H1 (cell line): ENCODE results near the gene PSMB1. TPM values are rescaled to one million over a fixed set of nuclear protein-coding genes. Genes with fewer than 3 reads are reported as not detected.

Experiments
- CTCF ChIA-PET: fragments of 300-600 bp; sonication (Branson Sonifier 250); formaldehyde crosslinking; loops from one replicate; lab custom pipeline; 2021; ENCODE audit not compliant: partially characterized antibody; lab: Charles Lee
- POLR2A ChIA-PET: fragments of 300-600 bp; sonication (Branson Sonifier 250); formaldehyde crosslinking; loops from one replicate; lab custom pipeline; 2021; ENCODE audit warnings: inconsistent platforms; ENCODE audit not compliant: partially characterized antibody; lab: Charles Lee
- DNase-seq, 2 experiments: peaks; one replicate each; pipeline versions ENCODE4 v3.0.0 to v3.0.0-alpha.2; 2010 to 2022; ENCODE audit warnings: low spot score in 2 of 2, low read depth in 1 of 2, mixed read lengths in 1 of 2
- FAIRE-seq: peaks from 2 replicates; lab custom pipeline; 2011; peaks lifted over from hg19 to GRCh38; lab: Jason Lieb, UNC
- H2AFZ ChIP-seq: 2 replicates; pipeline ENCODE4 v1.8.1; 2012; ENCODE audit warnings: low read length, inconsistent platforms
- H2AK5ac ChIP-seq: 2 replicates; pipeline ENCODE4 v1.6.1; 2013; ENCODE audit warnings: low read depth, low read length
- H2BK120ac ChIP-seq: replicated peaks from 2 replicates; pipeline ENCODE3; 2013; ENCODE audit warnings: low read depth, low read length, inconsistent platforms
- H2BK12ac ChIP-seq: 2 replicates; pipeline ENCODE4 v1.6.1; 2013; ENCODE audit warnings: low read depth, low read length
- H2BK15ac ChIP-seq: 2 replicates; pipeline ENCODE4 v1.6.1; 2013; ENCODE audit warnings: low read length
- H2BK20ac ChIP-seq: 2 replicates; pipeline ENCODE4 v1.6.1; 2013; ENCODE audit warnings: low read length
- H2BK5ac ChIP-seq: 2 replicates; pipeline ENCODE4 v1.6.1; 2013; ENCODE audit warnings: low read depth, low read length
- H3K14ac ChIP-seq: 2 replicates; pipeline ENCODE4 v1.6.1; 2013; ENCODE audit warnings: inconsistent platforms; ENCODE audit not compliant: insufficient read length
- H3K18ac ChIP-seq: 2 replicates; pipeline ENCODE4 v1.6.1; 2013; ENCODE audit warnings: low read length; ENCODE audit errors: extremely low read depth
- H3K23ac ChIP-seq: 2 replicates; pipeline ENCODE4 v1.6.1; 2013; ENCODE audit warnings: inconsistent platforms; ENCODE audit not compliant: insufficient read length
- H3K23me2 ChIP-seq: 2 replicates; pipeline ENCODE4 v1.6.1; 2013; ENCODE audit warnings: low read depth, low read length
- H3K27ac ChIP-seq: 2 replicates; pipeline ENCODE4 v1.6.1; 2011; ENCODE audit warnings: low read depth, low read length, inconsistent platforms
- H3K27me3 ChIP-seq, 4 experiments: replicated peaks in 1 of 4; 1 replicate in 1 of 4; 2 replicates in 3 of 4; pipeline versions ENCODE4 v1.6.1 to v1.8.1; 2011 to 2013; ENCODE audit warnings: low read length in 3 of 4, mild to moderate bottlenecking in 3 of 4, inconsistent platforms in 2 of 4, mixed read lengths in 2 of 4, moderate library complexity in 1 of 4; ENCODE audit not compliant: control insufficient read depth in 3 of 4, insufficient read depth in 3 of 4; ENCODE audit errors: extremely low read depth in 1 of 4
- H3K36me3 ChIP-seq, 4 experiments: 2 replicates each; pipeline versions ENCODE4 v1.6.1 to v1.8.1; 2011 to 2013; ENCODE audit warnings: mild to moderate bottlenecking in 4 of 4, low read length in 3 of 4, moderate library complexity in 2 of 4, control low read depth in 1 of 4, inconsistent platforms in 1 of 4; ENCODE audit not compliant: insufficient read depth in 4 of 4, control insufficient read depth in 2 of 4
- H3K4ac ChIP-seq: replicated peaks from 2 replicates; pipeline ENCODE3; 2013; ENCODE audit warnings: low read length, low read depth, mixed read lengths, inconsistent platforms; ENCODE audit not compliant: insufficient read length
- H3K4me1 ChIP-seq, 4 experiments: replicated peaks in 1 of 4; 1 replicate in 1 of 4; 2 replicates in 3 of 4; pipeline versions ENCODE4 v1.6.1 to v1.8.1; 2011 to 2013; ENCODE audit warnings: low read length in 3 of 4, inconsistent platforms in 2 of 4, mixed read lengths in 1 of 4; ENCODE audit not compliant: insufficient read depth in 4 of 4, control insufficient read depth in 3 of 4
- H3K4me2 ChIP-seq, 2 experiments: 2 replicates each; pipeline versions ENCODE4 v1.6.1 to v1.8.1; 2011 to 2013; ENCODE audit warnings: low read depth in 2 of 2, low read length in 2 of 2, control low read depth in 1 of 2, inconsistent platforms in 1 of 2, mild to moderate bottlenecking in 1 of 2; ENCODE audit not compliant: insufficient read depth in 1 of 2
- H3K4me3 ChIP-seq, 4 experiments: fragments of 200-600, 300-600 bp in 1 of 4; sonication (generic), shearing (Covaris generic), sonication (Bioruptor Twin) in 1 of 4; 2 replicates each; pipeline versions ENCODE4 v1.5.1 to v1.8.1; 2011 to 2016; ENCODE audit warnings: low read length in 4 of 4, low read depth in 3 of 4, control low read depth in 2 of 4, inconsistent platforms in 2 of 4, mild to moderate bottlenecking in 2 of 4, mixed read lengths in 1 of 4, moderate library complexity in 1 of 4; ENCODE audit not compliant: insufficient read depth in 2 of 4; ENCODE audit errors: extremely low read depth in 1 of 4
- H3K56ac ChIP-seq: replicated peaks from 2 replicates; pipeline ENCODE3; 2013; ENCODE audit warnings: low read depth, mild to moderate bottlenecking, mixed read lengths, low read length, inconsistent platforms; ENCODE audit not compliant: insufficient read length
- H3K79me1 ChIP-seq: 2 replicates; pipeline ENCODE4 v1.6.1; 2013; ENCODE audit warnings: low read depth, low read length, control low read depth
- H3K79me2 ChIP-seq, 2 experiments: 2 replicates each; pipeline versions ENCODE4 v1.6.1 to v1.8.1; 2012 to 2013; ENCODE audit warnings: low read length in 2 of 2, mild to moderate bottlenecking in 2 of 2, inconsistent platforms in 1 of 2; ENCODE audit not compliant: insufficient read depth in 2 of 2, control insufficient read depth in 1 of 2
- H3K9ac ChIP-seq, 4 experiments: replicated peaks in 1 of 4; 1 replicate in 1 of 4; 2 replicates in 3 of 4; pipeline versions ENCODE4 v1.6.1 to v1.8.1; 2011 to 2013; ENCODE audit warnings: low read depth in 3 of 4, low read length in 3 of 4, control low read depth in 2 of 4, mild to moderate bottlenecking in 2 of 4, moderate library complexity in 2 of 4, inconsistent platforms in 1 of 4; ENCODE audit errors: extremely low read depth in 1 of 4
- H3K9me3 ChIP-seq, 2 experiments: 2 replicates each; pipeline versions ENCODE4 v1.6.1 to v1.8.1; 2012 to 2013; ENCODE audit warnings: mild to moderate bottlenecking in 2 of 2, moderate library complexity in 2 of 2, control low read depth in 1 of 2, inconsistent platforms in 1 of 2, low read depth in 1 of 2, low read length in 1 of 2, mixed read lengths in 1 of 2; ENCODE audit not compliant: insufficient read depth in 2 of 2
- H4K20me1 ChIP-seq, 2 experiments: replicated peaks in 1 of 2; 2 replicates each; pipeline versions ENCODE3 to v1.8.1; 2011 to 2013; ENCODE audit warnings: inconsistent platforms in 2 of 2, low read length in 2 of 2, mild to moderate bottlenecking in 1 of 2; ENCODE audit not compliant: insufficient read depth in 2 of 2, control insufficient read depth in 1 of 2
- H4K5ac ChIP-seq: 2 replicates; pipeline ENCODE4 v1.6.1; 2013; ENCODE audit warnings: low read length, low read depth, mixed read lengths, inconsistent platforms; ENCODE audit not compliant: insufficient read length
- H4K8ac ChIP-seq: 2 replicates; pipeline ENCODE4 v1.8.0; 2013; ENCODE audit warnings: mild to moderate bottlenecking, moderate library complexity, low read length, inconsistent platforms; ENCODE audit not compliant: insufficient read depth; ENCODE audit errors: extremely low read depth
- H4K91ac ChIP-seq: replicated peaks from 2 replicates; pipeline ENCODE3; 2013; ENCODE audit warnings: low read length, mixed read lengths, inconsistent platforms; ENCODE audit not compliant: insufficient read length
- CBX5 ChIP-seq: fragments of 300-800, 300-1000 bp; sonication (generic); IDR thresholded peaks from 2 replicates; pipeline ENCODE4 v1.7.1; 2016; ENCODE audit warnings: antibody characterized with exemption, low read length, low read depth
- CTBP2 ChIP-seq: IDR thresholded peaks from 2 replicates; pipeline ENCODE4 v1.7.0; 2011; ENCODE audit warnings: borderline replicate concordance, mild to moderate bottlenecking, moderate library complexity, mixed read lengths, low read length; ENCODE audit not compliant: insufficient read depth, insufficient read length
- EP300 ChIP-seq, 2 experiments: IDR thresholded peaks; 1 replicate in 1 of 2; 2 replicates in 1 of 2; pipeline ENCODE4 v1.6.1; 2011 to 2012; ENCODE audit warnings: low read depth in 2 of 2, low read length in 2 of 2, mild to moderate bottlenecking in 2 of 2, borderline replicate concordance in 1 of 2, inconsistent platforms in 1 of 2, moderate library complexity in 1 of 2
- FOSL1 ChIP-seq: IDR thresholded peaks from 2 replicates; pipeline ENCODE4 v1.6.1; 2011; ENCODE audit warnings: mild to moderate bottlenecking, low read depth, low read length, moderate library complexity; ENCODE audit not compliant: insufficient read depth
- HDAC2 ChIP-seq, 2 experiments: fragments of 300-600 bp in 1 of 2; sonication (generic) in 1 of 2; IDR thresholded peaks; 2 replicates each; pipeline ENCODE4 v1.6.1; 2011 to 2012; ENCODE audit warnings: low read depth in 2 of 2, low read length in 2 of 2, mild to moderate bottlenecking in 2 of 2, moderate library complexity in 2 of 2, borderline replicate concordance in 1 of 2, inconsistent platforms in 1 of 2
- KDM4A ChIP-seq: IDR thresholded peaks from one replicate; pipeline ENCODE4 v1.7.1; 2012; ENCODE audit warnings: low read depth, mild to moderate bottlenecking, moderate library complexity, low read length, inconsistent platforms; ENCODE audit not compliant: severe bottlenecking
- MAFK ChIP-seq: IDR thresholded peaks from 2 replicates; pipeline ENCODE4 v1.6.1; 2012; ENCODE audit warnings: low read depth, mild to moderate bottlenecking, improper control_type of control experiment, low read length
- POLR2A ChIP-seq, 2 experiments: IDR thresholded peaks; 1 replicate in 1 of 2; 2 replicates in 1 of 2; pipeline ENCODE4 v1.6.1; 2011; ENCODE audit warnings: low read depth in 2 of 2, low read length in 2 of 2, mild to moderate bottlenecking in 2 of 2; ENCODE audit errors: control extremely low read depth in 1 of 2
- RFX5 ChIP-seq: IDR thresholded peaks from 2 replicates; pipeline ENCODE4 v1.6.1; 2011; ENCODE audit warnings: low read depth, low read length, improper control_type of control experiment, borderline replicate concordance
- SAP30 ChIP-seq: fragments of 300-600 bp; sonication (generic); IDR thresholded peaks from 2 replicates; pipeline ENCODE4 v1.7.1; 2012; ENCODE audit warnings: low read length, moderate library complexity, mild to moderate bottlenecking, inconsistent platforms; ENCODE audit not compliant: insufficient read depth, insufficient replicate concordance
- SUZ12 ChIP-seq: fragments of 200-600 bp; sonication (generic); IDR thresholded peaks from 2 replicates; pipeline ENCODE4 v1.6.1; 2012; ENCODE audit warnings: mild to moderate bottlenecking, inconsistent platforms, low read length, moderate library complexity, mixed read lengths
- TBP ChIP-seq: IDR thresholded peaks from 2 replicates; pipeline ENCODE4 v1.6.1; 2011; ENCODE audit warnings: low read depth, low read length, improper control_type of control experiment
- WGBS, 2 experiments: shearing (Covaris generic) in 1 of 2; methylation state at CpG; one replicate each; pipeline versions ENCODE4 v1.1.6 to v1.1.7; 2013 to 2015; ENCODE audit warnings: low lambda C conversion rate in 2 of 2, mixed read lengths in 2 of 2, inconsistent platforms in 1 of 2, low coverage in 1 of 2, missing lambda C conversion rate in 1 of 2; ENCODE audit not compliant: insufficient replicate concordance in 2 of 2, insufficient coverage in 1 of 2, insufficient read length in 1 of 2; ENCODE audit errors: extremely low coverage in 1 of 2, missing lambda C conversion rate in 1 of 2; 5-methylcytosine and 5-hydroxymethylcytosine counted together
- polyA plus RNA-seq, 7 experiments: library from polyadenylated mRNA; depleted of rRNA in 3 of 7; stranded (reverse) in 5 of 7; unstranded in 2 of 7; fragments of >200 nt in 5 of 7; fragments of 200-250 nt in 2 of 7; gene quantifications; 1 replicate in 5 of 7; 2 replicates in 1 of 7; 4 replicates in 1 of 7; pipeline versions ENCODE4 v1.2.1 to v1.2.3, GENCODE V29; 2011 to 2013; ENCODE audit warnings: missing spikeins in 2 of 7, mixed read lengths in 2 of 7
- total RNA-seq: library from RNA; stranded (reverse); fragmentation: NEBNext Ultra II Directional; extraction: Animal tissue kit (Norgen Biotek cat#: 25700); gene quantifications from 2 replicates; pipeline ENCODE4 v1.2.1, GENCODE V29; 2021
- TF ChIP-seq, protein P1 (sequence below): IDR thresholded peaks from 2 replicates; pipeline ENCODE4 v1.6.1; 2012; ENCODE audit warnings: inconsistent platforms

Gene PSMB1
- total and polyA plus RNA-seq, 2 of the 8 experiments (the other 6 are each of a cell fraction or from before 2014, with no cell fraction given): 237 to 609 TPM

DNA sequence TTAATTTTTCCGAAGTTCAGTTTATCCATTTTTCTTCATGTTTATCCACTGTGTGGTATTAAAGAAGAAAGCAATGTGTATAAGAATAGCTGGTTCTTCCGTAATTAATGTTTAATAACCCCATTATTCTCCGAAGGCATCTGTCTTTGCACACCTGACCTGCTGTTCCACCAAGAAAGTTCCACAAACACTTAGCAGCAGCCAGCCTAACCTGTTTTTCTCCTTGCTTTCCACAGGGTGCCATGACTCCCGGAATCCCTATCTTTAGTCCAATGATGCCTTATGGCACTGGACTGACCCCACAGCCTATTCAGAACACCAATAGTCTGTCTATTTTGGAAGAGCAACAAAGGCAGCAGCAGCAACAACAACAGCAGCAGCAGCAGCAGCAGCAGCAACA, 8.4 kb upstream of the PSMB1 start:
- H2AFZ ChIP-seq: no peak overlapping the region
- H3K18ac ChIP-seq: no peak overlapping the region
- no peak overlapping the region for H2AK5ac ChIP-seq
- H3K4me1 ChIP-seq: no peaks in the 10 kb centered on the region
- FAIRE-seq (no peak), DNase-seq (no peak)
- no peak overlapping the region for H3K4me3 ChIP-seq
- H3K36me3 ChIP-seq: peaks cover 3 to 43% (median 20%) of the 10 kb centered on the region in 4 experiments
- H3K9ac ChIP-seq: no peak overlapping the region
- CTCF ChIA-PET: interaction anchor here (1.6 kb wide), 1 partner anchor 14 kb away, joined by 4 read pairs; no protein-coding TSS in a partner anchor
- no peak overlapping the region for H3K23ac ChIP-seq
- no peak overlapping the region for H4K5ac ChIP-seq
- no peak overlapping the region for H3K4ac ChIP-seq
- H4K91ac ChIP-seq: no peak overlapping the region
- no peak overlapping the region for H3K14ac ChIP-seq
- H3K27ac ChIP-seq: no peak overlapping the region
- peaks cover 0 to 19% of the 10 kb centered on the region in 2 experiments; a peak in 2 of 4 replicates for H3K79me2 ChIP-seq
- H3K9me3 ChIP-seq: no peaks in the 10 kb centered on the region
- no peak overlapping the region for H3K56ac ChIP-seq
- peaks cover 0 to 1% of the 10 kb centered on the region in 2 experiments for H4K20me1 ChIP-seq
- no peak overlapping the region for H2BK12ac ChIP-seq
- H2BK120ac ChIP-seq: no peak overlapping the region
- no peaks in the 10 kb centered on the region for H3K23me2 ChIP-seq
- H2BK20ac ChIP-seq: no peak overlapping the region
- 86% methylated on average over 4 of the region's 4 CpGs; no CpG with 5 or more reads in 1 of the 2 experiments for WGBS, 2 experiments
- POLR2A ChIA-PET: interaction anchor here (1.5 kb wide), 1 partner anchor 14 kb away, joined by 6 read pairs; no protein-coding TSS in a partner anchor
- no peak overlapping the region for H2BK5ac ChIP-seq
- H4K8ac ChIP-seq: no peak overlapping the region
- no peak overlapping the region for H2BK15ac ChIP-seq
- no peak overlapping the region for H3K4me2 ChIP-seq
- no peaks in the 10 kb centered on the region for H3K79me1 ChIP-seq
- no peaks in the 10 kb centered on the region for H3K27me3 ChIP-seq
- TF ChIP-seq HDAC2 (IDR thresholded peaks at IDR 0.05; ENCODE audit: borderline replicate concordance in 1 of 2, low read depth in 2 of 2, low read length in 2 of 2) (no peak), MAFK (no peak), SAP30 (no peak), TBP (no peak), POLR2A (IDR thresholded peaks at IDR 0.05; ENCODE audit: control extremely low read depth in 1 of 2, low read depth in 2 of 2, low read length in 2 of 2) (no peak), FOSL1 (no peak), EP300 (IDR thresholded peaks at IDR 0.05; ENCODE audit: borderline replicate concordance in 1 of 2, low read depth in 2 of 2, low read length in 2 of 2) (no peak), CBX5 (no peak), SUZ12 (no peak), CTBP2 (no peak), RFX5 (no peak), KDM4A (no peak)
- TF ChIP-seq, protein P1, sequence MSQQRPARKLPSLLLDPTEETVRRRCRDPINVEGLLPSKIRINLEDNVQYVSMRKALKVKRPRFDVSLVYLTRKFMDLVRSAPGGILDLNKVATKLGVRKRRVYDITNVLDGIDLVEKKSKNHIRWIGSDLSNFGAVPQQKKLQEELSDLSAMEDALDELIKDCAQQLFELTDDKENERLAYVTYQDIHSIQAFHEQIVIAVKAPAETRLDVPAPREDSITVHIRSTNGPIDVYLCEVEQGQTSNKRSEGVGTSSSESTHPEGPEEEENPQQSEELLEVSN: no peak
